Right lobe of liver (tissue), 6 donors: ENCODE measurements around the gene CLIC1. TPM values are rescaled to one million over a fixed set of nuclear protein-coding genes. Genes with fewer than 3 reads are reported as not detected.

Experiments
- ATAC-seq, 4 donors: fragments of 200-7000 bp; cut with Tn5 transposase; one replicate each; pipeline ENCODE4 v1.9.1; 2020; ENCODE audit warnings: mild to moderate bottlenecking in 4 of 4, moderate library complexity in 4 of 4
- DNase-seq, 3 donors: peaks; one replicate each; pipeline ENCODE4 v3.0.0-alpha.2; 2020
- H3K27ac ChIP-seq, 3 donors: fragments of 200-600 bp; one replicate each; pipeline ENCODE4 v1.8.0; 2022
- H3K27me3 ChIP-seq, 2 donors: fragments of 200-600 bp; one replicate each; pipeline ENCODE4 v1.8.0; 2022
- H3K36me3 ChIP-seq, 4 donors: fragments of 200-600 bp; sonication (generic) in 1 of 4; one replicate each; pipeline versions ENCODE4 v1.5.1 to v1.8.0; 2017 to 2022; ENCODE audit warnings: control low read depth in 1 of 4
- H3K4me1 ChIP-seq, 4 donors: fragments of 200-600 bp; sonication (generic) in 1 of 4; one replicate each; pipeline versions ENCODE4 v1.5.1 to v1.8.0; 2017 to 2022; ENCODE audit warnings: control low read depth in 1 of 4
- H3K4me3 ChIP-seq, 3 donors: fragments of 200-600 bp; one replicate each; pipeline ENCODE4 v1.8.0; 2022
- H3K9me3 ChIP-seq, 4 donors: fragments of 200-600 bp; sonication (generic) in 1 of 4; one replicate each; pipeline versions ENCODE4 v1.5.1 to v1.8.0; 2017 to 2022; ENCODE audit warnings: control low read depth in 1 of 4
- CTCF ChIP-seq, 4 donors: fragments of 200-600 bp in 3 of 4; fragments of 450-650 bp in 1 of 4; IDR thresholded peaks; one replicate each; pipeline versions ENCODE4 v1.5.1 to v1.8.0; 2016 to 2022; ENCODE audit warnings: antibody characterized with exemption in 4 of 4, mild to moderate bottlenecking in 2 of 4
- POLR2A ChIP-seq: fragments of 450-650 bp; IDR thresholded peaks from one replicate; pipeline ENCODE4 v1.6.1; 2017; ENCODE audit warnings: antibody characterized with exemption, mild to moderate bottlenecking
- WGBS: methylation state at CpG from one replicate; pipeline ENCODE4 v1.1.6; 2018; ENCODE audit warnings: low coverage, low lambda C conversion rate; ENCODE audit not compliant: insufficient coverage; ENCODE audit errors: missing lambda C conversion rate; 5-methylcytosine and 5-hydroxymethylcytosine counted together
- intact Hi-C, 2 donors: fragments of 100-400 bp; cut with DNase I; formaldehyde crosslinking; loops; one replicate each; pipeline versions ENCODE4 v1.11.2 to v1.14.1; 2022
- long read RNA-seq: library from polyadenylated mRNA; unstranded; transcript quantifications from one replicate; pipeline ENCODE4 v2.0.0, GENCODE V29; 2019
- total RNA-seq, 6 experiments: library from RNA; depleted of rRNA in 2 of 6; stranded (reverse); fragments of >200 nt in 2 of 6; fragmentation: NEBNext Ultra II Directional in 3 of 6; extraction: Animal tissue kit (Norgen Biotek cat#: 25700) in 3 of 6; gene quantifications; one replicate each; pipeline versions ENCODE4 v1.1.0 to v1.2.4, GENCODE V29; 2016 to 2023
- donor health status: DM: no; HTN: yes; CAD: no.
- donor health status: DM: no; HTN: no; CAD: no.
- donor health status: DM: no; HTN: no; CAD: no.
- donor health status: DM: no; HTN: yes; CAD: no.
- donor health status: DM: no; HTN: yes; CAD: no.

CLIC1 gene
- 100 to 1,000 TPM in 1 of 6 experiments, 10 to 100 TPM in 5; 36.7 to 123 (median 62.0) TPM for total RNA-seq
- long read RNA-seq, transcript CLIC1-208 (6 exons, 1,254 nt) = major isoform, 20 of 26 reads
- long read RNA-seq, partial matches to known transcripts = 2 of 26 reads
- long read RNA-seq, other reads (novel, unspliced or antisense) = 4 of 26 reads

- peak within 1 kb of the TSS; percentile 87 to 97 (median 93) for H3K27ac ChIP-seq
- WGBS = 0% methylated on average over 12 of the region's 24 CpGs
- peaks cover 0 to 42% (median 5%) of the 10 kb centered on the region in 4 donors for H3K4me1 ChIP-seq
- TF ChIP-seq POLR2A = peak; percentile 90
- TF ChIP-seq CTCF (IDR thresholded peaks at IDR 0.05) = no peak
- peaks cover 8 to 29% (median 15%) of the 10 kb centered on the region in 4 donors for H3K36me3 ChIP-seq
- H3K27me3 ChIP-seq = no peaks in the 10 kb centered on the region
- intact Hi-C loops = no loop called here
- H3K4me3 ChIP-seq = peak within 1 kb of the TSS; percentile 58 to 74 (median 71)
- ATAC-seq (peak; percentile 42 to 61 (median 54)), DNase-seq (peak; percentile 85 to 89 (median 88))
- H3K9me3 ChIP-seq = no peaks in the 10 kb centered on the region
Observed at GRCh38 chr6:31736021-31736767, at the start of gene CLIC1. CLIC1 (minus strand) TSS chr6:31736530; CDS start chr6:31736300, 230 bp downstream.

- no peaks in the 10 kb centered on the region for H3K9me3 ChIP-seq
- H3K4me3 ChIP-seq = no peak overlapping the region
- H3K36me3 ChIP-seq = peaks cover 0 to 35% (median 17%) of the 10 kb centered on the region in 4 donors
- DNase-seq = peak in 1 of 3 donors; percentile 23
- no peak overlapping the region for H3K27ac ChIP-seq
- peak in 1 of 4 donors; percentile 24 for ATAC-seq
- intact Hi-C loops = no loop called here
- TF ChIP-seq CTCF (IDR thresholded peaks at IDR 0.05) = no peak
- no peak for TF ChIP-seq POLR2A
- WGBS = 95% methylated on average over 6 of the region's 11 CpGs
- no peaks in the 10 kb centered on the region for H3K27me3 ChIP-seq
- no peaks in the 10 kb centered on the region for H3K4me1 ChIP-seq
Observed at GRCh38 chr6:31785475-31785874, 49.1 kb upstream of the CLIC1 start.

- no peak for ATAC-seq
- TF ChIP-seq POLR2A = no peak
- no peak for TF ChIP-seq CTCF (IDR thresholded peaks at IDR 0.05)
- Histone ChIP-seq H3K9me3 (no peaks in the 10 kb centered on the region), H3K36me3 (peaks cover 0 to 39% (median 22%) of the 10 kb centered on the region in 4 donors), H3K27me3 (no peaks in the 10 kb centered on the region), H3K27ac (no peak overlapping the region), H3K4me1 (no peaks in the 10 kb centered on the region), H3K4me3 (no peak overlapping the region)
- no peak for DNase-seq
- intact Hi-C loops = no loop called here
- 97% methylated on average over 9 of the region's 15 CpGs for WGBS
Observed at GRCh38 chr6:31784098-31784925, 48.0 kb upstream of the CLIC1 start.

- DNase-seq = no peak
- no peak for ATAC-seq
Observed at GRCh38 chr6:31782126-31782855, 46.0 kb upstream of the CLIC1 start.

More at GRCh38 chr6:31782126-31782855, 46.0 kb upstream of the CLIC1 start:
- Histone ChIP-seq H3K27me3 (no peaks in the 10 kb centered on the region), H3K4me1 (peaks cover 0 to 3% (median 0%) of the 10 kb centered on the region in 4 donors), H3K4me3 (no peak overlapping the region), H3K9me3 (no peaks in the 10 kb centered on the region), H3K36me3 (peaks cover 0 to 43% (median 22%) of the 10 kb centered on the region in 4 donors), H3K27ac (no peak overlapping the region)
- 78% methylated on average over 4 of the region's 32 CpGs for WGBS
- TF ChIP-seq POLR2A = no peak
- no peak for TF ChIP-seq CTCF (IDR thresholded peaks at IDR 0.05)
- intact Hi-C loops = no loop called here
